GM21529 (cell line): Measurements from ENCODE around the gene HIGD1C.
A peak's percentile ranks its signal among the peaks of the same experiment; 100 is the strongest.
"Not testable (repeated sequence)": the region's sequence is repeated elsewhere in the genome, so short reads cannot be mapped to it uniquely, and the experiment has no call there.

ENCODE experiments used
- ATAC-seq: cut with Tn5 transposase; IDR thresholded peaks from one replicate; pipeline ENCODE4 v1.9.1; 2021; ENCODE audit not compliant: unreplicated experiment

HIGD1C gene

DNA sequence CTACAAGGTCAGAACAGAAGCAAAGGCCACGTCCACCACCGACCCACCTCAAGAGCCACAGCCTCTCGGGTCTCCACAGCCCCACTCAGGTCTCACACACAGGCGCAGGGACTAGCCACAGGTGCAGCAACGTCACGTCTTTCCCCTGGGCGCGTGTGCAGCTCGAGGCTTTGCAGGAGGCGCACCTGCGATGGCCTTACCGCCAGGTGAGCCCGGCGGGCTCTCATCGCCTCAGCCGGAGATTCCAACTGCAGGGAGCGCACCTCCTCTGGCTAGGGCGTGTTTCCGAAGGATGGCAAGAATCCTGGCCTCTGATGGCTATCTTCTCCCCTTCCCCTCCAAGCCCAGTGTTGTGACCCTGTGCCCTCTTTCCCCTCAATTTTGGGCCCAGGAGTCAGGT is at the start of gene HIGD1C:
HIGD1C (plus strand) TSS at position 35 of the 400 bp plus-strand sequence. CDS start 1,455 bp downstream, outside the sequence.
- ATAC-seq, result no peak

DNA sequence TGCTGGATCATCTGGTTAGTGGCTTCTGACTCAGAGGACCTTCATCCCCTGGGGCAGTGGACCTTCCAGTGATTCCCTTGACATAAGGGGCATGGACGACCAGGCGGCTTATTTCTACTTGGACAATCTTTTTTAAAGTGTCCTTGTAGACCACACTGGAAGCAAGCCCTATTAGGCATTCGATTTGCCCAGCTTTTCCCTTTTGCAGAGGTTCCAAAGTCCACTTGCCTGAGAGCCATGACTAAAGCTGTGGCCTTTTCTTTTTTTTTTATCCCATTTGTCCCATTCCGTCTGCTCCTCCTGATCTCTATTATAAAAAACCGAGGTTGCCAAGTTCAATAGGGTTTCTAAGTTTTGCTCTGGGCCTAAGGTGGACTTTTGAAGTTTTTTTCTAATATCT is 43.9 kb upstream of the HIGD1C start:
- ATAC-seq, result not testable (repeated sequence)

DNA sequence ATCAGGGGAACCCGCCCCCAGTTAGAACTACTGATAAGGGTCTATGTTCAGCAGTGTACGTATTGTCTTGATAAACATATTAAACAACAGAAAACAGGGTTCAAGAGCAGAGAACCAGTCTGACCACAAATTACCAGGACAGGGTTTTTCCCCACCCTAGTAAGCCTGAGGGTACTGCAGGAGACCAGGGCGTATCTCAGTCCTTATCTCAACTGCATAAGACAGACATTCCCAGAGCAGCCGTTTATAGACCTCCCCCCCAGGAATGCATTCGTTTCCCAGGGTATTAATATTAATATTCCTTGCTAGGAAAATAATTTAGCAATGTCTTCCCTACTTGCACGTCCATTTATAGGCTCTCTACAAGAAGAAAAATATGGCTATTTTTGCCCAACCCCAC is 40.0 kb upstream of the HIGD1C start:
- not testable (repeated sequence) for ATAC-seq

- no peak for ATAC-seq
Measured at GRCh38 chr12:50913224-50913623, 39.1 kb upstream of the HIGD1C start.

DNA sequence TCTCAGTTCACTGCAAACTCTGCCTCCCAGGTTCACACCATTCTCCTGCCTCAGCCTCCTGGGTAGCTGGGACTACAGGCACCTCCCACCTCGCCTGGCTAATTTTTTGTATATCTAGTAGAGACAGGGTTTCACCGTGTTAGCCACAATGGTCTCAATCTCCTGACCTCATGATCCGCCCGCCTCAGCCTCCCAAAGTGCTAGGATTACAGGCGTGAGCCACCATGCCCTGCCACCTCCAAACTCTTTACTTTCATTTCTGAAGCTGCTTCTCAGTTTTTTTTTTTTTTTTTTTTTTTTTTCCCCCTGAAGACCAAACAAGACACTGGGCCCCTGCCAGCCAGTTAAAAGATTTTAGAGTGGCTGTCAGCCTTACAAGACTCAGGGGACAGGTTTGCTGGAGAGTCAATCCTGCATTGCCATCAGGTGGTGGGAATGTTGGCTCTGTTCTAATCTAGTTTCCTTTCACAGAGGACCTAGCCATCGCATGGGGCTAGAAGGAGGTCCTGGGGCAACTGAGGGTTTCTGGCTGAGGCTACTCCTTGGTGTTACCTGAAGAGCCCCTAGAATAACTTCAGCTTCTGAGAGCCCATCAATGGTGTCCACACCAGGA is 37.4 kb upstream of the HIGD1C start:
- ATAC-seq, result no peak

GRCh38 chr12:50916292-50916691 is 36.1 kb upstream of the HIGD1C start:
- no peak for ATAC-seq

DNA sequence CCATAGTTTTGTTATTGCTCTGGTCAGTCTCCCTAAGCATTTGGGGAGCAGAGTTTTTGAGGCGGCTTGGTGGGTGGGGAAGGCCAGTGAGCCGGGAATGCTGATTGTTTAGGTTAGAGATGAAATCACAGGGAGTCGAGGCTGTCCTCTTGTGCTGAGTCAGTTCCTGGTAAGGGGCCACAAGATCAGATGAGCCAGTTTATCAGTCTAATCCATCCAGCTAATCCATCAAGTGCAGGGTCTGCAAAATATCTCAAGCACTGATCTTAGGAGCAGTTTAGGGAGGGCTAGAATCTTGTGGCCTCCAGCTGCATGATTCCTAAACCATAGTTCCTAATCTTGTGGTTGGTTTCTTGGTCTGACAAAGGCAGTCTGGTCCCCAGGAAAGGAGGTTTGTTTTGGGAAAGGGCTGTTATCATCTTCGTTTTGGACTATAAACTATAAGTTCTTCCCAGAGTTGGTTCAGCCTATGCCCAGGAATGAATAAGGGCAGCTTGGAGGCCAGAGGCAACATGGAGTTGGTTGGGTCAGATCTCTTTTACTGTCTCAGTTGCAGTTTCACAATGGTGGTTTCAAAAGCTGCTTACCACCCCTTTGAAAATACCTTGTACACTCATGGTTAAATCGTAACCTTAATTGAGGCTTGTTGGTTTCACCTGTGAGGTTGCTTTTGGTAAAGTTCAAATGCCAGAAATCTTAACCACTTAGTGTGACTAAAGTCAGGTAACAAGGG is 33.6 kb upstream of the HIGD1C start:
- no peak for ATAC-seq

GRCh38 chr12:50922820-50923219 is 29.5 kb upstream of the HIGD1C start:
- ATAC-seq, result no peak

GRCh38 chr12:50923361-50924130 is 28.8 kb upstream of the HIGD1C start:
- ATAC-seq, result no peak

DNA sequence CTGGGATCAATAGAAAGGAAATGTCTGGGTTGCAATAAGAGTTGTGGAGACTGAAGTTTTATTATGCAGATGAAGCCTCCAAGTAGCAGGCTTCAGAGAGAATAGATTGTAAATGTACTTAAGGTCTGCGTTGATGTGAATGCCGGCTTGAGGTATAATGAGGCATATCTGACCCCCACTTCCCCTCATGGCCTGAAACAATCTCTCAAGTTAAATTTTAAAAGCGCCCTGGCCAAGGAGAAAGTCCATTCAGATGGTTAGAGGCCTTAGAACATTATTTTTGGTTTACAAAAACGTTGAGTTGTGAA is 28.3 kb upstream of the HIGD1C start:
- no peak for ATAC-seq

GRCh38 chr12:50924439-50925341 is 27.7 kb upstream of the HIGD1C start:
- peak; percentile 96 for ATAC-seq

DNA sequence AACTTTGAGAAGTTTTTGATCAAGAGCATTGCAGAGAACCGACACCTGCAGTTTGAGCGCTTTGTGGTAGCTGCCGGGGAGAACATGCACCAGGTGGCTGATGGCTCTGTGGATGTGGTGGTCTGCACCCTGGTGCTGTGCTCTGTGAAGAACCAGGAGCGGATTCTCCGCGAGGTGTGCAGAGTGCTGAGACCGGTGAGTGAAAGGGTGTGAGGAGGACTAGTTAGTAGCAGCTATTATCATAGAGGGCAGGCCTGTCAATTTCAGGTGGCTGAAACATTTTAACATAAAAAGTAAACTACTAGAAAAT is 27.0 kb upstream of the HIGD1C start:
- ATAC-seq, result no peak

DNA sequence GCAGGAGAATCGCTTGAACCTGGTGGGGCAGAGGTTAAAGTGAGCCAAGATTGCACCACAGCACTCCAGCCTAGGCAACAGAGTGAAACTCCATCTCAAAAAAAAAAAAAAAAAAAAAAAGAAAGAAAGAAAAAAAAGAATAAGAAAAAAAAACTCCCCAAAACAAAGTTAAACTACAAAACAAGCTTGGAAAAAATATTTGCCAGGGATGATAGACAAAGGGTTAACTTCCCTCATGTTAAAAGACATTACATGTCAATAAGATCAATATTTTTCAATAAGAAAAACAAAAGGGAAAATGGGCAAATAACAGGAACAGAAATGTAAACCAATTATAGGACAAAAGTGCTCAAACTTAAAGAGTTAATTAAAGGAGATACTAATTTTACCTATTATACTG is 26.4 kb upstream of the HIGD1C start:
- no peak for ATAC-seq

DNA sequence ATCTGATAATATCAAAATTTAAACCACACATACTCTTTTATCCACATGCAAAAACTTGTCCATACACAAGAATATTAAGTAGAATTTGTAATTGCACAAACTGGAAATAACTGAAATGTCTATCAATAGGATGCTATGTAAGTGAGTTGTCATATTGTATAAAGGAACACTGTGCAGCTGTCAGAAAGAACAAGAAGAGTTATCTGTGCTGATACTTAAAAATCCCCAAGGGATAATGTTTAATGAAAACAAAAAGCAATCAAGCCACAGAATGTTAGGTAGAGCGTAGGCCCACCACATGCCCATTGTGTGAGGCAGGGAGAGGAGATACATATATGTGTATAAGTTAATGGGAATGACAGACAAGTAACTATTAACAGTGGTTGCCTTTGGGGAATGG is 25.9 kb upstream of the HIGD1C start:
- no peak for ATAC-seq

- ATAC-seq, result not testable (repeated sequence)
Measured at GRCh38 chr12:50926932-50927331, 25.4 kb upstream of the HIGD1C start.

GRCh38 chr12:50927356-50927755 is 25.0 kb upstream of the HIGD1C start:
- ATAC-seq, result no peak

GRCh38 chr12:50927766-50928224 is 24.5 kb upstream of the HIGD1C start:
- no peak for ATAC-seq

GRCh38 chr12:50928392-50928791 is 24.0 kb upstream of the HIGD1C start:
- no peak for ATAC-seq

- ATAC-seq, result no peak
Measured at GRCh38 chr12:50929831-50930230, 22.5 kb upstream of the HIGD1C start.

DNA sequence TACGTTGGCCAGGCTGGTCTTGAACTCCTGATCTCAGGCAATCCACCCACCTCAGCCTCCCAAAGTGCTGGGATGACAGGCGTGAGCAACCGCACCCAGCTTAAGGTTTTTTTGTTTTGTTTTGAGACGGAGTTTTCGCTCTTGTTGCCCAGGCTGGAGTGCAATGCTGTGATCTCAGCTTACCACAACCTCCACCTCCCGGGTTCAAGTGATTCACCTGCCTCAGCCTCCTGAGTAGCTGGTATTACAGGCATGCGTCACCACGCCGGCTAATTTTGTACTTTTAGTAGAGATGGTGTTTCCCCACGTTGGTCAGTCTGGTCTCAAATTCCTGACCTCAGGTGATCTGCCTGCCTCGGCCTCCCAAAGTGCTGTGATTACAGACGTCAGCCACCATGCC is 21.9 kb upstream of the HIGD1C start:
- ATAC-seq, result not testable (repeated sequence)

DNA sequence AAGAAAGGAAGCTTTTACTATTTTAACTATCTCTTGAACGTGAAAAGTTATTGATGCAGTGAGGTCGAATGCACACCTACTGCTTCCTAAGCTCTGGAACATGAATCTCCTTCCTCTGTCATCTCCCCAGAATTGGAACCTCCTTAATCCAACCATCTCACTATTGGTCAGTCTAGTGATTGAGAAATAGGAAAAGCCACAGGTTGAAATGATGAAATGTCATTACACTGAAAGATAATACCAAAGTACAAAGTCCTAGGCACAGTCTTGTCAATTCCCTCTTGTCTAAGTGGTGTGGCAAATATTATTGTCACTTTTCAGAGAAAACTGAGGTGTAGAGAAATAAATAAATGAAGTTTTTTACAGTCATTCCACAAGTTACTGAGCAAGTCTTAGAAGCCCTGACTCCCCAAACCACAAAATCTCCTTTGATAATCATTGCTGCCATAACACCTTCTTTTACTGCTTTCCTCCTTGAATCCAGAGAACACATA is 19.5 kb upstream of the HIGD1C start:
- no peak for ATAC-seq
